Dendritic cell treated with granulocyte-macrophage colony-stimulating factor and Interleukin-4, amounts not matched to agents 40 ng/mL and 50 ng/mL, for 4 days (primary cell): ENCODE measurements around the gene FCGR3A.

Experiments used
- H3K27ac Mint-ChIP-seq: one replicate; pipeline ENCODE4 v1.8.0; 2022; ENCODE audit warnings: mild to moderate bottlenecking, mixed read lengths
- H3K27me3 Mint-ChIP-seq: one replicate; pipeline ENCODE4 v1.8.0; 2022; ENCODE audit warnings: mild to moderate bottlenecking, mixed read lengths
- H3K36me3 Mint-ChIP-seq: one replicate; pipeline ENCODE4 v1.8.0; 2022; ENCODE audit warnings: low read depth, mixed read lengths
- H3K4me1 Mint-ChIP-seq: one replicate; pipeline ENCODE4 v1.8.0; 2022; ENCODE audit warnings: low read depth, mixed read lengths
- H3K4me3 Mint-ChIP-seq: one replicate; pipeline ENCODE4 v1.8.0; 2022; ENCODE audit warnings: mild to moderate bottlenecking, moderate library complexity, mixed read lengths
- H3K9me3 Mint-ChIP-seq: one replicate; pipeline ENCODE4 v1.8.0; 2022; ENCODE audit warnings: mixed read lengths
- intact Hi-C: fragments of 100-400 bp; cut with micrococcal nuclease; formaldehyde crosslinking; loops from one replicate; pipeline ENCODE4 v1.15.0; 2022

FCGR3A gene

GRCh38 chr1:161492827-161493226, 56.8 kb downstream of the FCGR3A start:
- Mint-ChIP-seq H3K27me3 (peaks cover 39% of the 10 kb centered on the region), H3K36me3 (no peaks in the 10 kb centered on the region), H3K9me3 (no peaks in the 10 kb centered on the region), H3K4me3 (no peak overlapping the region), H3K27ac (no peak overlapping the region), H3K4me1 (peaks cover 43% of the 10 kb centered on the region)
- intact Hi-C loops, result no loop called here
